IMR-90 (cell line): ENCODE measurements around the gene HMGN1. TPM values are rescaled to one million over a fixed set of nuclear protein-coding genes. Genes with fewer than 3 reads are reported as not detected.
A peak's percentile ranks its signal among the peaks of the same experiment; 100 is the strongest.

Experiments
- ATAC-seq: fragments of 200-7000 bp; cut with Tn5 transposase; 2 replicates; pipeline ENCODE4 v1.9.1; 2020; ENCODE audit warnings: low read depth, mild to moderate bottlenecking, moderate library complexity
- BruUV-seq: library from RNA; stranded (reverse); fragments of 400-500 nt; replicated peaks from 2 replicates; lab custom pipeline; 2021; lab: Mats Ljungman, UMichigan
- CTCF ChIA-PET: fragments of 300-600 bp; formaldehyde crosslinking; extraction: SDS; loops from one replicate; lab custom pipeline; 2021; ENCODE audit warnings: antibody characterized with exemption; lab: Yijun Ruan, JAX
- POLR2A ChIA-PET: fragments of 300-600 bp; sonication (Branson Sonifier 250); formaldehyde crosslinking; loops from one replicate; lab custom pipeline; 2022; ENCODE audit warnings: antibody characterized with exemption; ENCODE audit not compliant: unreplicated experiment; lab: Charles Lee
- DNase-seq: peaks from one replicate; pipeline ENCODE4 v3.0.0; 2013
- H2AFZ ChIP-seq: replicated peaks from 2 replicates; pipeline ENCODE3; 2013; ENCODE audit warnings: low read length, mild to moderate bottlenecking; ENCODE audit not compliant: poor library complexity
- H2AK5ac ChIP-seq: 2 replicates; pipeline ENCODE4 v1.6.1; 2013; ENCODE audit warnings: low read depth, low read length, inconsistent platforms
- H2AK9ac ChIP-seq: replicated peaks from 2 replicates; pipeline ENCODE3; 2013; ENCODE audit warnings: mild to moderate bottlenecking, low read depth, low read length, moderate library complexity; ENCODE audit not compliant: poor library complexity
- H2BK120ac ChIP-seq: 2 replicates; pipeline ENCODE4 v1.6.1; 2013; ENCODE audit warnings: low read depth, low read length, inconsistent platforms
- H2BK15ac ChIP-seq: 3 replicates; pipeline ENCODE4 v1.6.1; 2013; ENCODE audit warnings: low read depth, low read length, inconsistent platforms
- H2BK20ac ChIP-seq: 2 replicates; pipeline ENCODE4 v1.6.1; 2013; ENCODE audit warnings: low read depth, mild to moderate bottlenecking, inconsistent platforms, low read length, moderate library complexity
- H2BK5ac ChIP-seq: 2 replicates; pipeline ENCODE4 v1.6.1; 2013; ENCODE audit warnings: mild to moderate bottlenecking, low read depth, low read length, inconsistent platforms; ENCODE audit not compliant: poor library complexity, severe bottlenecking
- H3K14ac ChIP-seq: replicated peaks from 2 replicates; pipeline ENCODE4 v1.6.1; 2013; ENCODE audit warnings: low read depth, low read length, inconsistent platforms
- H3K18ac ChIP-seq: 2 replicates; pipeline ENCODE4 v1.6.1; 2013; ENCODE audit warnings: low read depth, low read length, control low read depth
- H3K23ac ChIP-seq: 2 replicates; pipeline ENCODE4 v1.6.1; 2013; ENCODE audit warnings: low read depth, low read length, inconsistent platforms
- H3K27ac ChIP-seq: 2 replicates; pipeline ENCODE4 v1.5.1; 2013; ENCODE audit warnings: mild to moderate bottlenecking, control low read depth, low read length; ENCODE audit not compliant: insufficient read depth
- H3K27me3 ChIP-seq: 2 replicates; pipeline ENCODE4 v1.6.1; 2013; ENCODE audit warnings: low read length; ENCODE audit not compliant: control insufficient read depth, insufficient read depth
- H3K36me3 ChIP-seq: 2 replicates; pipeline ENCODE4 v1.6.1; 2013; ENCODE audit warnings: low read length, mixed read lengths; ENCODE audit not compliant: control insufficient read depth, insufficient read depth
- H3K4ac ChIP-seq: 2 replicates; pipeline ENCODE4 v1.6.1; 2013; ENCODE audit warnings: low read depth, low read length, inconsistent platforms
- H3K4me1 ChIP-seq: 2 replicates; pipeline ENCODE4 v1.6.1; 2013; ENCODE audit warnings: low read length, mixed read lengths; ENCODE audit not compliant: control insufficient read depth, insufficient read depth
- H3K4me2 ChIP-seq: 2 replicates; pipeline ENCODE4 v1.6.1; 2013; ENCODE audit warnings: low read depth, mild to moderate bottlenecking, control low read depth, low read length, moderate library complexity
- H3K4me3 ChIP-seq: 2 replicates; pipeline ENCODE4 v1.5.1; 2013; ENCODE audit warnings: low read depth, mild to moderate bottlenecking, control low read depth, low read length, moderate library complexity; ENCODE audit not compliant: insufficient read depth
- H3K56ac ChIP-seq: 2 replicates; pipeline ENCODE4 v1.6.1; 2013; ENCODE audit warnings: low read length, inconsistent platforms; ENCODE audit not compliant: insufficient read depth; ENCODE audit errors: extremely low read depth
- H3K79me1 ChIP-seq, 2 experiments: 2 replicates each; pipeline ENCODE4 v1.6.1; 2013; ENCODE audit warnings: low read length in 2 of 2, inconsistent platforms in 1 of 2, low read depth in 1 of 2
- H3K9ac ChIP-seq: 2 replicates; pipeline ENCODE4 v1.6.1; 2013; ENCODE audit warnings: low read depth, low read length, control low read depth
- H3K9me1 ChIP-seq: 2 replicates; pipeline ENCODE4 v1.6.1; 2013; ENCODE audit warnings: low read length, inconsistent platforms; ENCODE audit not compliant: insufficient read depth
- H3K9me3 ChIP-seq: 2 replicates; pipeline ENCODE4 v1.6.1; 2013; ENCODE audit warnings: low read length; ENCODE audit not compliant: control insufficient read depth, insufficient read depth
- H4K20me1 ChIP-seq: 2 replicates; pipeline ENCODE4 v1.6.1; 2013; ENCODE audit warnings: low read length, inconsistent platforms; ENCODE audit not compliant: insufficient read depth
- H4K5ac ChIP-seq: 2 replicates; pipeline ENCODE4 v1.6.1; 2013; ENCODE audit warnings: mild to moderate bottlenecking, low read depth, low read length, control low read depth
- H4K8ac ChIP-seq, 2 experiments: 2 replicates each; pipeline ENCODE4 v1.6.1; 2013; ENCODE audit warnings: low read depth in 2 of 2, low read length in 2 of 2, control low read depth in 1 of 2, inconsistent platforms in 1 of 2
- H4K91ac ChIP-seq: 2 replicates; pipeline ENCODE4 v1.6.1; 2013; ENCODE audit warnings: low read depth, low read length, inconsistent platforms; ENCODE audit not compliant: insufficient read depth
- CEBPB ChIP-seq: IDR thresholded peaks from 2 replicates; pipeline ENCODE4 v1.6.1; 2012; ENCODE audit warnings: low read depth, low read length, improper control_type of control experiment
- CHD1 ChIP-seq: IDR thresholded peaks from 2 replicates; pipeline ENCODE4 v1.6.1; 2012; ENCODE audit warnings: low read depth, low read length, improper control_type of control experiment
- CTCF ChIP-seq: conservative IDR thresholded peaks from 2 replicates; pipeline ENCODE4 v1.5.1; 2012; ENCODE audit warnings: mild to moderate bottlenecking, low read depth, low read length, improper control_type of control experiment
- ELK1 ChIP-seq: fragments of 150-350 bp; IDR thresholded peaks from 2 replicates; pipeline ENCODE4 v1.6.1; 2016; ENCODE audit warnings: low read depth, mild to moderate bottlenecking, low read length, moderate library complexity, borderline replicate concordance
- FOS ChIP-seq: fragments of 150-350 bp; IDR thresholded peaks from 2 replicates; pipeline ENCODE4 v1.6.1; 2016; ENCODE audit warnings: low read depth, low read length
- MXI1 ChIP-seq: IDR thresholded peaks from 2 replicates; pipeline ENCODE4 v1.6.1; 2012; ENCODE audit warnings: low read depth, mild to moderate bottlenecking, low read length, moderate library complexity, borderline replicate concordance
- NFE2L2 ChIP-seq: fragments of 150-350 bp; IDR thresholded peaks from 2 replicates; pipeline ENCODE4 v1.6.1; 2016; ENCODE audit warnings: low read depth, mild to moderate bottlenecking, low read length
- POLR2A ChIP-seq: IDR thresholded peaks from 2 replicates; pipeline ENCODE4 v1.6.1; 2012; ENCODE audit warnings: mild to moderate bottlenecking, low read depth, low read length
- RAD21 ChIP-seq: IDR thresholded peaks from 2 replicates; pipeline ENCODE4 v1.6.1; 2012; ENCODE audit warnings: low read length, improper control_type of control experiment
- RCOR1 ChIP-seq: IDR thresholded peaks from 2 replicates; pipeline ENCODE4 v1.6.1; 2012; ENCODE audit warnings: mild to moderate bottlenecking, low read length, improper control_type of control experiment; ENCODE audit not compliant: insufficient replicate concordance
- RFX5 ChIP-seq: IDR thresholded peaks from 2 replicates; pipeline ENCODE4 v1.8.0; 2012; ENCODE audit warnings: low read depth, mild to moderate bottlenecking, low read length, moderate library complexity
- SMC3 ChIP-seq: fragments of 150-350 bp; IDR thresholded peaks from 2 replicates; pipeline ENCODE4 v1.6.1; 2016; ENCODE audit warnings: low read depth, mild to moderate bottlenecking, antibody characterized with exemption, low read length, moderate library complexity
- USF2 ChIP-seq: fragments of 150-350 bp; IDR thresholded peaks from 2 replicates; pipeline ENCODE4 v1.6.1; 2017; ENCODE audit warnings: mild to moderate bottlenecking, antibody characterized with exemption, low read length, low read depth
- WGBS, 2 experiments: methylation state at CpG; one replicate each; pipeline versions ENCODE4 v1.1.5 to v1.1.7; 2013; ENCODE audit warnings: missing lambda C conversion rate in 2 of 2; ENCODE audit not compliant: insufficient read length in 1 of 2; ENCODE audit errors: extremely low coverage in 2 of 2; 5-methylcytosine and 5-hydroxymethylcytosine counted together
- dilution Hi-C: fragments of 300-500 bp; cut with HindIII; formaldehyde crosslinking; loops from one replicate; pipeline ENCODE4 v1.14.3; 2018; ENCODE audit warnings: low sequenced_read_pairs; ENCODE audit not compliant: unreplicated experiment
- in situ Hi-C: fragments of 300-500 bp; cut with MboI; formaldehyde crosslinking; loops from 3 replicates; pipeline ENCODE4 v1.14.3; 2019; ENCODE audit warnings: low sequenced_read_pairs, inconsistent platforms, mixed read lengths
- intact Hi-C: fragments of 100-400 bp; cut with micrococcal nuclease; formaldehyde crosslinking; loops from 2 replicates; pipeline ENCODE4 v1.10.0; 2022
- polyA plus RNA-seq, 3 experiments: library from polyadenylated mRNA; depleted of rRNA; stranded (reverse); fragments of >200 nt; gene quantifications; 2 replicates each; pipeline ENCODE4 v1.2.3, GENCODE V29; 2012; ENCODE audit warnings: low replicate concordance in 1 of 3
- total RNA-seq: library from RNA; depleted of rRNA; stranded (reverse); fragments of >200 nt; gene quantifications from 2 replicates; pipeline ENCODE4 v1.2.3, GENCODE V29; 2012

Gene HMGN1
- total and polyA plus RNA-seq, 2 of the 4 experiments (the other 2 are of a cell fraction): 55.2 to 155 TPM

GRCh38 chr21:39345440-39345839 lies 3.4 kb downstream of the HMGN1 start:
- Histone ChIP-seq H2BK15ac (no peak overlapping the region), H3K36me3 (peaks cover 31% of the 10 kb centered on the region), H3K27ac (no peak overlapping the region), H4K8ac (0 out of 4 replicates have a peak overlapping the region, but pooled peaks of 1 of the 2 experiments have one; percentile 2), H4K5ac (no peak overlapping the region), H2AK9ac (no peak overlapping the region), H3K4me1 (peaks cover 5% of the 10 kb centered on the region; the same call in 1 of the 2 replicates), H4K20me1 (peaks cover 38% of the 10 kb centered on the region; the same call in 1 of the 2 replicates), H3K4me3 (no peak overlapping the region), H2AK5ac (no peak overlapping the region), H3K27me3 (no peaks in the 10 kb centered on the region), H2BK5ac (peak overlapping the region; percentile 4), H3K56ac (no peak overlapping the region), H3K9me1 (peaks cover 4% of the 10 kb centered on the region; the same call in 1 of the 2 replicates), H3K9me3 (no peaks in the 10 kb centered on the region), H3K4me2 (peak overlapping the region; percentile 36), H3K9ac (no peak overlapping the region), H2BK120ac (no peak overlapping the region), H3K18ac (no peak overlapping the region), H2BK20ac (no peak overlapping the region), H2AFZ (no peak overlapping the region), H3K14ac (peak overlapping the region; percentile 6; the same call in 1 of the 2 replicates), H3K4ac (no peak overlapping the region), H3K79me1 (peaks cover 21 to 39% of the 10 kb centered on the region in 2 experiments), H3K23ac (peak overlapping the region; percentile 28), H4K91ac (no peak overlapping the region)
- WGBS, 2 experiments: 95% methylated on average over 6 of the region's 6 CpGs; no CpG with 5 or more reads in 1 of the 2 experiments
- ChIA-PET CTCF (no interaction called here), POLR2A (no interaction called here)
- intact Hi-C loops: no loop called here
- in situ Hi-C loops: no loop called here
- TF ChIP-seq SMC3 (no peak), RAD21 (no peak), RCOR1 (no peak), CHD1 (no peak), CTCF (no peak), NFE2L2 (no peak), FOS (no peak), RFX5 (no peak), POLR2A (no peak), CEBPB (no peak), ELK1 (no peak), MXI1 (no peak), USF2 (no peak)
- BruUV-seq: no TSS peak
- ATAC-seq (no peak), DNase-seq (no peak)
- dilution Hi-C loops: no loop called here
